Dendritic cell treated with granulocyte-macrophage colony-stimulating factor and Interleukin-4, amounts not matched to agents 40 ng/mL and 50 ng/mL, for 4 days (primary cell): ENCODE results near the gene FCGR2B.
A peak's percentile ranks its signal among the peaks of the same experiment; 100 is the strongest.
"Not testable (repeated sequence)": the region's sequence is repeated elsewhere in the genome, so short reads cannot be mapped to it uniquely, and the experiment has no call there.

Experiments used
- H3K27ac Mint-ChIP-seq: one replicate; pipeline ENCODE4 v1.8.0; 2022; ENCODE audit warnings: mild to moderate bottlenecking, mixed read lengths
- H3K27me3 Mint-ChIP-seq: one replicate; pipeline ENCODE4 v1.8.0; 2022; ENCODE audit warnings: mild to moderate bottlenecking, mixed read lengths
- H3K36me3 Mint-ChIP-seq: one replicate; pipeline ENCODE4 v1.8.0; 2022; ENCODE audit warnings: low read depth, mixed read lengths
- H3K4me1 Mint-ChIP-seq: one replicate; pipeline ENCODE4 v1.8.0; 2022; ENCODE audit warnings: low read depth, mixed read lengths
- H3K4me3 Mint-ChIP-seq: one replicate; pipeline ENCODE4 v1.8.0; 2022; ENCODE audit warnings: mild to moderate bottlenecking, moderate library complexity, mixed read lengths
- H3K9me3 Mint-ChIP-seq: one replicate; pipeline ENCODE4 v1.8.0; 2022; ENCODE audit warnings: mixed read lengths
- intact Hi-C: fragments of 100-400 bp; cut with micrococcal nuclease; formaldehyde crosslinking; loops from one replicate; pipeline ENCODE4 v1.15.0; 2022

FCGR2B gene

DNA sequence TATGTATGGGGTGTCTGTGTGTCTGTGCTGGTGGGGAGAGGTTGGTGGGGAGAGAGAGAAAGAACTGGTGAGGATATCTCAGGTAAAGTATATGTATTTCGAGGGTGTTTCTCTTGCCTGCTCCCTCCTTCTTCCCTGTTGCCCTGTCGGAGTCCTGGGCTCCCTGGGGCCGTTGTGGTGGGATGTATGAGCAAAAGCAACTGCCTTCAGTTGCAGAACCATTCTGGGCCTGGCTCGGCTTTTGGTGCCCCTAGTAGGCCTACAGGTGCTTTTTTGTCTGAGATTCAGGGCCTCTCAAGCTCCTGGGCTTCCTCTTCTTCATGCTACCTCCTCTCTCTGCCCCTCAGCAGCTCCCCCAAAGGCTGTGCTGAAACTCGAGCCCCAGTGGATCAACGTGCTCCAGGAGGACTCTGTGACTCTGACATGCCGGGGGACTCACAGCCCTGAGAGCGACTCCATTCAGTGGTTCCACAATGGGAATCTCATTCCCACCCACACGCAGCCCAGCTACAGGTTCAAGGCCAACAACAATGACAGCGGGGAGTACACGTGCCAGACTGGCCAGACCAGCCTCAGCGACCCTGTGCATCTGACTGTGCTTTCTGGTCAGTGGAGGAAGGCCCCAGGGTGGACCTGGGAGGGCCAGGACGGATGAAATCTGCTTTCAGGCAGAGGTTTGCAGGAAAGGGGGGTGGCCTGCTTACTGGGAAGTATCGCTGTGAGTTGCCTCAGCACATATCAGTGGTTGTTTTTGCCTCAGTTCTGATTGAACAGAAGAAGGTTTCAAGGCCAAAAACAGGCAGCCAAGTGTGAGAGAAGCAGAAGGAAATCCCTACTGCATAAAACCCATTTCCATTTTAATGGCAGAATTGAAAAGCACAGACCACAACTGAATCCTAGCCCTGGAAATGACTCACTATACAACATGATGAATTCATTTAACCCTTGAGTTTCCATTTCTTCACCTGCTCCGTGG is 8.4 kb downstream of the FCGR2B start:
- intact Hi-C loops, H3K4me3 Mint-ChIP-seq: not testable (repeated sequence)
- H3K36me3 Mint-ChIP-seq = peaks cover 57% of the 10 kb centered on the region

DNA sequence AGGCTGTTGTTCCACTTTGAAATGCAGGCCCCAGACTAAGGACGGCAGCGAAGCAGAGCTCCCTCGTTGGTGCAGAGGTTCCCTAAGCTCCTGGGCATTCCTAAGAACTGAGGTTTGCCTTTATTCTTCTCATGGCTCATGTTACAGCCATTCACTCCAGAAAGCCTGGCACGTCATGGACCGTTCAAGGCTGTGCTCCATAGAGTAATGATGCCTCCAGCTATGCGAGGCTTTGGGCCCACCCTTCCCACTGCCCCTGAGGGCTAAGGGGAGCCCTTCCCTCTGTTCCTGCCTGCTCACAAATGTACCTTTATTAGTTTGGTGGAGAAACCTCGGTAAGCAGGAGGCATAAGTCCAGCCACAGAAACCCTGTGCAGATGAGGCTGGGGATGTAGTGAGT is 10.5 kb downstream of the FCGR2B start:
- peaks cover 78% of the 10 kb centered on the region for H3K36me3 Mint-ChIP-seq
- peaks cover 43% of the 10 kb centered on the region for H3K27me3 Mint-ChIP-seq
- H3K9me3 Mint-ChIP-seq, intact Hi-C loops, H3K27ac Mint-ChIP-seq, H3K4me3 Mint-ChIP-seq: not testable (repeated sequence)
- peaks cover 49% of the 10 kb centered on the region for H3K4me1 Mint-ChIP-seq

More for the DNA sequence above, 8.4 kb downstream of the FCGR2B start:
- H3K9me3 Mint-ChIP-seq, H3K27ac Mint-ChIP-seq: not testable (repeated sequence)
- H3K27me3 Mint-ChIP-seq = peaks cover 34% of the 10 kb centered on the region
- H3K4me1 Mint-ChIP-seq = peaks cover 29% of the 10 kb centered on the region

DNA sequence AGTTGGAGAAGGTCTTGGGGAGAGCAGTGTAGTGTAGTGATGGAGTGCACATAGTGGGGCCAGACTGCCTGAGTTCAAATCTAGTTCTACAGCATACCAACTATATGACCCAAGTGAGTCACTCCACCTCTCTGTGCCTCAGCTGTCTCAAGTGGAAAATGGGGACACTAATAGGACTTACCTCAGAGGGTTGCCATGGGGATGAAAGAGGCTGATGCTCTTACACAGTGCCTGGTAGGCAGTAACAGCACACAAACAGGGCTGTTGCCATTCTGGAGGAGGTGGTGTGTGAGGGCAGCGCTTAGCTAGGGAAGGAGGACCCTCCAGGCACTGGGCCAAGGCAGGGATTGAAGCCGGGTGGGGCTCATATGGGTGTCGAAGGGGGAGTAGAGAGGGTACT is 11.5 kb downstream of the FCGR2B start:
- intact Hi-C loops, H3K27ac Mint-ChIP-seq, H3K9me3 Mint-ChIP-seq, H3K4me3 Mint-ChIP-seq: not testable (repeated sequence)
- H3K36me3 Mint-ChIP-seq = peaks cover 82% of the 10 kb centered on the region
- peaks cover 52% of the 10 kb centered on the region for H3K4me1 Mint-ChIP-seq
- H3K27me3 Mint-ChIP-seq = peaks cover 45% of the 10 kb centered on the region

GRCh38 chr1:161674908-161675307 is 12.0 kb downstream of the FCGR2B start:
- H3K9me3 Mint-ChIP-seq, intact Hi-C loops, H3K4me3 Mint-ChIP-seq: not testable (repeated sequence)
- peak overlapping the region; percentile 35 for H3K27ac Mint-ChIP-seq
- peaks cover 45% of the 10 kb centered on the region for H3K27me3 Mint-ChIP-seq
- H3K36me3 Mint-ChIP-seq = peaks cover 82% of the 10 kb centered on the region
- H3K4me1 Mint-ChIP-seq = peaks cover 52% of the 10 kb centered on the region

DNA sequence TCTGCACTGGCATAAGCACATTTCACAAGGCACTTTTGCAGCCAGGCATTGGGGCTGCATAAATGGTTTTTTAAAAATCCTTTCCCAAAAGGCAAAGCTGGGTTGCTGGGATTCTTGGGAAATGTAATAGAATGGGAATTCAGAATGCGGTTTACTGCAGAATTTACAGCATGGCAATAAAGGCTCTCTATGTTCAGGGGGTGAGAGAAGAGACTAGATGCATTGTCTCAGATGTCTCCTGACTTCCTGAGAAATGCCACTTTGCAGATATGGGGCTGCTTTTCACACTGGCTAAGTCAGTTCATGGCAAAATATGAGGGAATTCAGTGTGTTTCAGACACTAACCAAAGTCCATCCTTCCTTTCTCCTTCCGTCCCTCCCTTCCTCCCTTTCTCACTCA is 13.5 kb downstream of the FCGR2B start:
- Mint-ChIP-seq H3K27ac (no peak overlapping the region), H3K36me3 (peaks cover 77% of the 10 kb centered on the region), H3K27me3 (peaks cover 41% of the 10 kb centered on the region), H3K4me1 (peaks cover 45% of the 10 kb centered on the region), H3K4me3 (no peak overlapping the region), H3K9me3 (no peaks in the 10 kb centered on the region)
- intact Hi-C loops = no loop called here

DNA sequence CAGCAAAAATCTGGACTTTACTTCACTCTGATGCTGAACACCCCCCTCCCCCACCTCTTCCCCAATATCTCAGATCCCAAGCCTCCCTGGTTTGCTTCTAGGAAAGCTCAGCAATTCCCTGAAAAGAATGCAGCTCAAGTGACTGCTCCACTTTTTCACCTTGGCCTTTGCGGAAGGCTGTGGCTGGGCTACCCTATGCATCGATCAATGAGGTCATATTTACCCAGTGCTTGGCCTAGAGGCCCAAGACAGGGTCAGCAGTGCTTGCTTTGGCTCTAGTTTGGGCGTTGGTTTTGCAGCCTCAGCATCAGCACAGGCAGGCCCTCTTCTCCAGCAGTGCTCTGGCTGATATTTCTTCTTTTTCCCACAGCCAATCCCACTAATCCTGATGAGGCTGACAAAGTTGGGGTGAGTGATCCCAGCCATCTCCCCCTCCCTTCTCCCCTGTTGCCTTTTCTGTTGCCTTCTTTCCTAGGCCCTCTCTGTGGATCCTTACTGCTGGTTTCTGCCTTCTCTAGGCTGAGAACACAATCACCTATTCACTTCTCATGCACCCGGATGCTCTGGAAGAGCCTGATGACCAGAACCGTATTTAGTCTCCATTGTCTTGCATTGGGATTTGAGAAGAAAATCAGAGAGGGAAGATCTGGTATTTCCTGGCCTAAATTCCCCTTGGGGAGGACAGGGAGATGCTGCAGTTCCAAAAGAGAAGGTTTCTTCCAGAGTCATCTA is 14.2 kb downstream of the FCGR2B start:
- intact Hi-C loops = no loop called here
- Mint-ChIP-seq H3K27me3 (peaks cover 43% of the 10 kb centered on the region), H3K27ac (no peak overlapping the region), H3K4me1 (peaks cover 42% of the 10 kb centered on the region), H3K4me3 (no peak overlapping the region), H3K9me3 (no peaks in the 10 kb centered on the region), H3K36me3 (peaks cover 76% of the 10 kb centered on the region)

- intact Hi-C loops = no loop called here
- H3K4me1 Mint-ChIP-seq = peaks cover 48% of the 10 kb centered on the region
- H3K36me3 Mint-ChIP-seq = peaks cover 62% of the 10 kb centered on the region
- no peak overlapping the region for H3K27ac Mint-ChIP-seq
- H3K4me3 Mint-ChIP-seq = no peak overlapping the region
- no peaks in the 10 kb centered on the region for H3K9me3 Mint-ChIP-seq
- H3K27me3 Mint-ChIP-seq = peaks cover 38% of the 10 kb centered on the region
Observed at GRCh38 chr1:161678500-161678899, 15.6 kb downstream of the FCGR2B start.

DNA sequence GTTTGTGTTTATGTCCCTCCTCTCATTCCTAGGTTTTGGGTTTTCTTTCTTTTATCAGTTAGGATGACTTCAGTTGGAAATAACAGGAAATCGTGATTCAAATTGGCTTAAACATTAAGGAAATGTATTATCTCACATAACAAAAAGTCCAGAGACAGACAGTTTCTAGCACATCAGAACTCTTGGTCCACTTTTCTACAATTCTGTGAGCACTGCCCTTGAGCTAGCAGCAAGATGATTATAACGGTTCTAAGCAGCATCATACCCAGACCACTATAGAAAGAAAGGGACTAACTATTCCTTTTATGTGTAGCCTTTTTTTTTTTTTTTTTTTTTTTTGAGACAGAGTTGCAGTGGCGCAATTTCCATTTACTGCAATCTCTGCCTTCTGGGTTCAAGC is 18.9 kb downstream of the FCGR2B start:
- peaks cover 41% of the 10 kb centered on the region for H3K27me3 Mint-ChIP-seq
- H3K36me3 Mint-ChIP-seq = peaks cover 36% of the 10 kb centered on the region
- H3K9me3 Mint-ChIP-seq = no peaks in the 10 kb centered on the region
- intact Hi-C loops = loop anchor here (10.0 kb wide), 1 partner anchor 53 kb away; no protein-coding TSS in a partner anchor
- H3K4me1 Mint-ChIP-seq = peaks cover 28% of the 10 kb centered on the region
- no peak overlapping the region for H3K4me3 Mint-ChIP-seq
- no peak overlapping the region for H3K27ac Mint-ChIP-seq

DNA sequence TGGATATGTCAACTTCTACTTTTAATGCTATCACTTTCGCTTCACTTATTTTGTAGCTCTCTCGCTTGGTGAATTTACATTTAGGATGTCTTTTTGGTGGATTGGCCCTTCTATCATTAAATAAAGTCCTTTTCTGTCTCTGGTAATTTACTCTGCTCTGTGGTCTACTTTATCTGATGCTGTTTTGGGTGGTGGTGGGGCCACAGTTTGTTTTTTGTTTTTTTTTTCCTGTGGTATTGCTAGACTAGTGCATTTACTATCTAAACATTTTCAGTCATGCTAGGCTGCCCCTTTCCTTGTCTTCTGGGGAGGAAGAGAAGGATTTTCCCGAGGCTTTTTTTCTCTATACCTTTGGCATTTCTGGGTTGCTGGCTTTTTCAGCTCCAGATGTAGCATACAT is 26.0 kb downstream of the FCGR2B start:
- Mint-ChIP-seq H3K9me3 (no peaks in the 10 kb centered on the region), H3K27me3 (peaks cover 63% of the 10 kb centered on the region), H3K36me3 (peaks cover 14% of the 10 kb centered on the region), H3K4me3 (no peak overlapping the region), H3K27ac (no peak overlapping the region), H3K4me1 (peaks cover 18% of the 10 kb centered on the region)
- intact Hi-C loops = loop anchor here (10.0 kb wide), 1 partner anchor 46 kb away; no protein-coding TSS in a partner anchor

GRCh38 chr1:161691846-161692245 is 28.9 kb downstream of the FCGR2B start:
- intact Hi-C loops = no loop called here
- Mint-ChIP-seq H3K36me3 (peaks cover 6% of the 10 kb centered on the region), H3K27me3 (peaks cover 76% of the 10 kb centered on the region), H3K9me3 (peaks cover 16% of the 10 kb centered on the region), H3K27ac (no peak overlapping the region), H3K4me1 (peaks cover 17% of the 10 kb centered on the region), H3K4me3 (no peak overlapping the region)

DNA sequence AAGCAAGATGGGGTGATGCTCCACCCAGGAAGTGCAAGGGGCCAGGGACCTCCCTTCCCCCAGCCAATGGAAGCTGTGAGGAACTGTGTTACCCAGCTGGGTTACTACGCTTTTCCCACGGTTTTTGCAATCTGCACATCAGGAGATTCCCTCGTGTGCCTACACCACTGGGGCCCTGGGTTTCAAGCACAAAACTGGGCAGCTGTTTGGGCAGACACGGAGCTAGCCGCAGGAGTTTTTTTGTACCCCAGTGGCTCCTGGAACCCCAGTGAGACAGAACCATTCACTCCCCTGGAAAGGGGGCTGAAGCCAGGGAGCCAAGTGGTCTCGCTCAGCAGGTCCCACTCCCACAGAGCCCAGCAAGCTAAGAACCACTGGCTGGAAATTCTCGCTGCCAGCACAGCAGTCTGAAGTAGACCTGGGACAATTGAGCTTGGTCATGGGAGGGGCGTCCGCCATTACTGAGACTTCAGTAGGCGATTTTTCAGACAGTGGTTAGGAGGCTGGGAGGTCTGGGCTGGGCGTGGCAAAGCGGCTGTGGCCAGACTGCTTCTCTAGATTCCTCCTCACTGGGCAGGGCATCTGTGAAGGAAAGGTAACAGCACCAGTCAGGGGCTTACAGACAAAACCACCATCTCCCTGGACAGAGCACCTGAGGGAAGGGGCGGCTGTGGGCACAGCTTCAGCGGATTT is 30.2 kb downstream of the FCGR2B start:
- H3K4me3 Mint-ChIP-seq, H3K27ac Mint-ChIP-seq, intact Hi-C loops, H3K36me3 Mint-ChIP-seq: not testable (repeated sequence)
- Mint-ChIP-seq H3K9me3 (peaks cover 16% of the 10 kb centered on the region), H3K4me1 (peaks cover 17% of the 10 kb centered on the region), H3K27me3 (peaks cover 86% of the 10 kb centered on the region)

- H3K27ac Mint-ChIP-seq, H3K4me3 Mint-ChIP-seq, H3K36me3 Mint-ChIP-seq, intact Hi-C loops, H3K4me1 Mint-ChIP-seq: not testable (repeated sequence)
- Mint-ChIP-seq H3K9me3 (peaks cover 16% of the 10 kb centered on the region), H3K27me3 (peaks cover 82% of the 10 kb centered on the region)
Observed at GRCh38 chr1:161698302-161698701, 35.4 kb downstream of the FCGR2B start.

- no peaks in the 10 kb centered on the region for H3K36me3 Mint-ChIP-seq
- intact Hi-C loops = no loop called here
- H3K4me3 Mint-ChIP-seq = no peak overlapping the region
- no peaks in the 10 kb centered on the region for H3K9me3 Mint-ChIP-seq
- no peaks in the 10 kb centered on the region for H3K4me1 Mint-ChIP-seq
- H3K27ac Mint-ChIP-seq = no peak overlapping the region
- peaks cover 49% of the 10 kb centered on the region for H3K27me3 Mint-ChIP-seq
Observed at GRCh38 chr1:161702250-161702649, 39.3 kb downstream of the FCGR2B start.

DNA sequence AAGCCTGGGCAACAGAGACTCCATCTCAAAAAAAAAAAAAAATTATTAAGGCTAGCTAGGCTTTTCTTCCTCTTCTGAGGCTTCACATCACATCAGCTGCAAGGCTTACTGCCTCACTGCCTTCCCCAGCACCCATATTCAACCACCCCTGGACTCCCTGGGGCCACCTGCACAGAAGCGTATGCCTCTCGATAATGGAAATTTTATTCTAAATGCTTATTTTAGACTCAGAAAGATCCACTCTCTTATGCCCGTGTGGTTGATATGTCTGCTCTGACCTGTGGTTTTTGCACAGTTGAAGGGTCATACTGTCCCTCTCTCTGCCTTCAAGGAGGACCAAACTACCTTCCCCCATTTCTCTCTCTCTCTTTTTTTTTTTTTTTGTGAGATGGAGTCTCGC is 42.6 kb downstream of the FCGR2B start:
- no peak overlapping the region for H3K27ac Mint-ChIP-seq
- peaks cover 40% of the 10 kb centered on the region for H3K27me3 Mint-ChIP-seq
- intact Hi-C loops = no loop called here
- H3K9me3 Mint-ChIP-seq = no peaks in the 10 kb centered on the region
- peaks cover 11% of the 10 kb centered on the region for H3K4me1 Mint-ChIP-seq
- H3K36me3 Mint-ChIP-seq = no peaks in the 10 kb centered on the region
- no peak overlapping the region for H3K4me3 Mint-ChIP-seq
